Amygdala (tissue), 56 donors: ENCODE measurements around the gene SYT2.
"Not testable (repeated sequence)": the region's sequence is repeated elsewhere in the genome, so short reads cannot be mapped to it uniquely, and the experiment has no call there.

Source experiments
- DNase-seq, 56 donors: peaks; one replicate each; lab custom pipeline; 2025; lab: John Stamatoyannopoulos, UW

The SYT2 gene

GRCh38 chr1:202627036-202627435 is 83.2 kb downstream of the SYT2 start:
- DNase-seq = not testable (repeated sequence)

GRCh38 chr1:202625416-202626360 is 84.6 kb downstream of the SYT2 start:
- peak in 22 of 56 donors; percentile 5 to 65 (median 20) for DNase-seq

GRCh38 chr1:202624781-202625108 is 85.5 kb downstream of the SYT2 start:
- DNase-seq = no peak

GRCh38 chr1:202624088-202624780 is 86.0 kb downstream of the SYT2 start:
- no peak for DNase-seq

- peak in 2 of 56 donors; percentile 15 to 19 for DNase-seq
Measured at GRCh38 chr1:202623476-202623875, 86.8 kb downstream of the SYT2 start.

- DNase-seq = peak in 1 of 56 donors; percentile 17
Measured at GRCh38 chr1:202623075-202623474, 87.2 kb downstream of the SYT2 start.

- DNase-seq = no peak
Measured at GRCh38 chr1:202622388-202622787, 87.9 kb downstream of the SYT2 start.

- no peak for DNase-seq
Measured at GRCh38 chr1:202621446-202621845, 88.8 kb downstream of the SYT2 start.

- DNase-seq = not testable (repeated sequence)
Measured at GRCh38 chr1:202620036-202620435, 90.2 kb downstream of the SYT2 start.

- DNase-seq = no peak
Measured at GRCh38 chr1:202619505-202619904, 90.7 kb downstream of the SYT2 start.

- DNase-seq = not testable (repeated sequence)
Measured at GRCh38 chr1:202619012-202619411, 91.2 kb downstream of the SYT2 start.

GRCh38 chr1:202616355-202616915 is 93.8 kb downstream of the SYT2 start:
- no peak for DNase-seq

- peak in 14 of 56 donors; percentile 7 to 55 (median 24) for DNase-seq
Measured at GRCh38 chr1:202615501-202616354, 94.5 kb downstream of the SYT2 start.

- DNase-seq = not testable (repeated sequence)
Measured at GRCh38 chr1:202615208-202615500, 95.1 kb downstream of the SYT2 start.

- DNase-seq = not testable (repeated sequence)
Measured at GRCh38 chr1:202614363-202615207, 95.7 kb downstream of the SYT2 start.

GRCh38 chr1:202613571-202613970 is 96.7 kb downstream of the SYT2 start:
- DNase-seq = no peak

GRCh38 chr1:202612036-202612435 is 98.2 kb downstream of the SYT2 start:
- not testable (repeated sequence) for DNase-seq

GRCh38 chr1:202605515-202605914 is 104.7 kb downstream of the SYT2 start:
- DNase-seq = no peak

GRCh38 chr1:202603435-202603834 is 106.8 kb downstream of the SYT2 start:
- no peak for DNase-seq
